ENCODE results near the gene VWC2.

VWC2 gene

GRCh38 chr7:49852619-49853462 lies 79.4 kb downstream of the VWC2 start:
- peak; percentile 13 for DNase-seq

- no peak for DNase-seq
These were observed 82.0 kb downstream of the VWC2 start for GRCh38 chr7:49855281-49855980.

- DNase-seq, result no peak
These were observed 86.9 kb downstream of the VWC2 start for GRCh38 chr7:49860293-49860692.

- DNase-seq, result no peak
These were observed 92.8 kb downstream of the VWC2 start for GRCh38 chr7:49866076-49866735.

GRCh38 chr7:49866910-49867309 lies 93.5 kb downstream of the VWC2 start:
- no peak for DNase-seq

GRCh38 chr7:49873420-49873819 lies 100.0 kb downstream of the VWC2 start:
- DNase-seq, result no peak

GRCh38 chr7:49875336-49875735 lies 101.9 kb downstream of the VWC2 start:
- DNase-seq, result no peak

- no peak for DNase-seq
These were observed 102.8 kb downstream of the VWC2 start for GRCh38 chr7:49876202-49876601.

- DNase-seq, result no peak
These were observed 104.7 kb downstream of the VWC2 start for GRCh38 chr7:49878089-49878488.

- no peak for DNase-seq
These were observed 105.2 kb downstream of the VWC2 start for GRCh38 chr7:49878627-49879026.

GRCh38 chr7:49883933-49884332 lies 110.5 kb downstream of the VWC2 start:
- no peak for DNase-seq

- DNase-seq, result no peak
These were observed 112.3 kb downstream of the VWC2 start for GRCh38 chr7:49885593-49886285.

GRCh38 chr7:49892481-49892880 lies 119.0 kb downstream of the VWC2 start:
- no peak for DNase-seq

GRCh38 chr7:49893131-49893530 lies 119.7 kb downstream of the VWC2 start:
- no peak for DNase-seq

- no peak for DNase-seq
These were observed 121.1 kb downstream of the VWC2 start for GRCh38 chr7:49894543-49894942.

GRCh38 chr7:49911909-49912308 lies 138.5 kb downstream of the VWC2 start:
- no peak for DNase-seq

- DNase-seq, result no peak
These were observed 153.3 kb downstream of the VWC2 start for GRCh38 chr7:49926720-49927119.

GRCh38 chr7:49927631-49928030 lies 154.2 kb downstream of the VWC2 start:
- no peak for DNase-seq

GRCh38 chr7:49928787-49929186 lies 155.3 kb downstream of the VWC2 start:
- DNase-seq, result no peak

GRCh38 chr7:49931627-49932026 lies 158.2 kb downstream of the VWC2 start:
- DNase-seq, result no peak

GRCh38 chr7:49937608-49938007 lies 164.2 kb downstream of the VWC2 start:
- DNase-seq, result no peak

Measured in inflammatory macrophage treated with lipopolysaccharide for 4 hours (primary cell).